GM19035 (cell line): Measurements from ENCODE around the gene ME3.
"Not testable (repeated sequence)": the region's sequence is repeated elsewhere in the genome, so short reads cannot be mapped to it uniquely, and the experiment has no call there.

Experiments
- ATAC-seq: cut with Tn5 transposase; IDR thresholded peaks from one replicate; pipeline ENCODE4 v1.9.1; 2021; ENCODE audit not compliant: unreplicated experiment

ME3 gene

DNA sequence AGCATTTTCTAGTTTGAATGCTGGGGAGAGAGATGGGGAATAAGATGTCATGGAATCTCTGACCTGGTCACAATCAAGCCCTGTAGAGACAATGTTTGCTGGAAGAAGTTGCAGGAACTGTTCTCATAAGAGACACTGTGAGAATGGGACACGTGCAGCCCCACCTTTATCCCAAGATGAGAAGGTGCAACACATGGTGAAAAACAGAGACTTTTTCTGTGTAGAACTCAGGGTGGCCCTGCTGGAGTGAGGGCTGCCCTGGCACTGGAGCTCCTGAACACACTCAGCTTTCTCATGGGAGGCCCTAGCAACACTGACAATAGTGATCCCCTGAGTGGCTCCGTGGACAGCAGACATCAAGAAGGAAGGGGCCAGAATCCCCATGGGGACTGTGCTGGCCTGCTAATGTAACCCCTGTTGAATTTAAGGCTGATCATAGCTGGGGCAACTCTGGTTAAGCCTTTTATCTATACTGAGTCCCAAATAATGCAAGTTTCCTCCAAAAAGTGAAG lies 106.6 kb downstream of the ME3 start:
- no peak for ATAC-seq

DNA sequence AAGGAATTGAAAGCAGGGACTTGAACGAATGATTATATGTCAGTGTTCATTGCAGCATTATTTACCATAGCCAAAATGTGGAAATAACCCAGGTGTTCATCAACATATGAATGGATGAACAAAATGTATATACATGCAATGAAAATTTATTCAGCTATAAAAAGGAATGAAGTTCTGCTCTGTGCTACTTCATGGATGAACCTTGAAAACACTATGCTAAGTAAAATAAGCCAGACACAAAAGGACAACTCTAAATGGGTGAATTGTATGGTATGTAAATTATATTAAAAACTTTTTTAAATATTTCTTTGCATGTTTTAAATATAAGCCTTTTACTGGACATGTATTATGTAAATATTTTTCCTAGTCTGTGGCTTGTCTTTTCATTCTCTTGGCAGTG lies 107.0 kb downstream of the ME3 start:
- ATAC-seq: no peak

DNA sequence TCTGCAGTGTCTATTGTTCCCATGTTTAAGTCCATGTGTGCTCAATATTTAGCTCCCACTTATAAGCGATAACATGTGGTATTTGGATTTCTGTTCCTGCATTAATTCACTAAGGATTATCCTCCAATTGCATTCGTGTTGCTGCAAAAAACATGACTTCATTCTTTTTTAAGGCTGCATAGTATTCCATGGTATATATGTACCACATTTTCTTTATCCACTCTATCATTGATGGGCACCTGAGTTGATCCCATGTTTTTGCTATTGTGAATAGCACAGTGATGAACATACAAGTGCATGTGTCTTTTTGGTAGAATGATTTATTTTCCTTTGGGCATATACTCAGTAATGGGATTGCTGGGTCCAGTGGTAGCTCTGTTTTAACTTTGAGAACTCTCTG lies 109.6 kb downstream of the ME3 start:
- ATAC-seq: not testable (repeated sequence)

DNA sequence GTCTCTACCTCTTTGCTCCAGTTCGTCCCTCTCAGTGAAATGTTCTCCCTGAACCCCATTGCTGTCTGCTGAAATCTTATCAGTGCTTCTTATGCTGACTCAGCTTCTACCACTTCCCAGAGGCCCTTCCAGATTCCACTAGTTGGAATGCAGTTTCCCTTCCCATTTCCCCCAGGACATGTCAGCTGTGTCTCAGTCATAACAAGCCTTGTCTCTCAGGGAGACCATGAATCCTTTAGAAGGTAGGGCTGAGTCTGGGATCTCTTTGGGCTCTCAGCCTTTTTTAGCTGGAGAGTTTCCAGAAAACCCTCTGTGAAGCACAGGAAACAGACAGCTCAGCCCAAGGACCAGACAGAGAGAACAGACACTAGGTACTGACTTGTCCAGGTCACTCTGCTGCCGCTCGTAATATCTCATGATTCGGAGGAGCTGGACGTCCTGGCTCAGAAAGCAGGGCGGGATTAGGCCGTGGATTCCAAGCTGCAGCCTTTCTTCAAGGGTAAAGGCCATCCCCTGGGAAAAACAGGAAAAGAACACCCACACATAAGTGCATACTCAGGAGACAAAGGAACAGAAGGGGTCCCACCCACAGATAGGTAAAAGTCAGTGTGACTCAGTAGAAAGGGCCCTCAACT lies 113.0 kb downstream of the ME3 start:
- ATAC-seq: no peak

DNA sequence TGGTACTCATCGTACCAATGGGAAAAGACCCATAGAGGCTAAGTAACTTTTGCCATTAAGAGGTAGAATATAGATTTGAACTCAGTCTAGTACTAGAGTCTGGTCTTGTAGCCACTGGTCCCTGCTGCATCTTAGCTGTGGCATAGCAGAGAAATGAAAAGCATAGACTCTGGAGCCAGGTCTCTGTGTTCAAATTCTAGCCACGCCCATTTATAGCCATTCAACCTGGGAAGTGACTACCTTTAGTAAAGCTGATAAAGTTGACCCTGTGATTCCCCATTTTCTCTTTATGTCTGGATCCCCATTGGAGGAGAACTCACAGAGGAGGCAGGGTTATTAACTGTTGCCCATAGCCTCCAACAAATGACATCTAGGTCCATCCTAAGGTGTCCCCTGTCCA lies 113.6 kb downstream of the ME3 start:
- ATAC-seq: no peak

DNA sequence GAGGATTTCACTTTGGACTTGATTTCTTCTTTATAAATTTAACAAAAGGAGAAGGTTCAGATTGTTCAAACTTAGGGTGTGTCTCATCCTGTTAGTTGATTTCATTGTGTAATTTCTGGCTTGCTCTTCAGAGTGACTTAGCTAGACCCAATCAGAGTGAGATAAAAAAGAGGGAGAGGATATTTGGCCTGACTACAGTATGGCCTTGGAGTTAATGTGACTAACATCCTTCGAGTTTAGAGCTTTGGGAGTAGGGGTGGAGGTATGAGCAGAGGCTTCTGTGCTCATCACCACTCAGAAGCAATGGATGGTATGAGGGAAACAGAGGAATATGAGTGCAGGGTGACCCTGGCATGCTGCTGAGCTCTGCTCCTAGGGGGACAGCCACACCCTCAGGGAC lies 114.2 kb downstream of the ME3 start:
- no peak for ATAC-seq

DNA sequence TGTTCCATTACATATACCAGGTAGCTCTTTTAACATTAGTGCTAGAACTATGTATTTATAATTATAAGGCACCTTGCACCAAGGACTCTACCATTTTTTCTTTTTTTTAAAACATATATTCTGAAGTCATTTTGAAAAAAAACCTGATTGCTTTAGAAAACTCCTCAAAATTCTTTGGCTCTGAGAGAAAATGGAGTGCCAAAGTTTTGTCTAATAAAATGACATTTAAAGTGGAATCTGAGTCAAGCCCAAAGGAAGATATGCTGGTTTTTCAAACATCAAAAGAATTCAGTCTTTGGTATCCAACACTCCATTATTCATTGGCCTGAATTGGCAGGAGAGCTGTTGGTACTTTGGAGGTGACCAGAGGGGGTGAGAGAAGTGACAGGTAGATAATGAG lies 116.5 kb downstream of the ME3 start:
- ATAC-seq: no peak

DNA sequence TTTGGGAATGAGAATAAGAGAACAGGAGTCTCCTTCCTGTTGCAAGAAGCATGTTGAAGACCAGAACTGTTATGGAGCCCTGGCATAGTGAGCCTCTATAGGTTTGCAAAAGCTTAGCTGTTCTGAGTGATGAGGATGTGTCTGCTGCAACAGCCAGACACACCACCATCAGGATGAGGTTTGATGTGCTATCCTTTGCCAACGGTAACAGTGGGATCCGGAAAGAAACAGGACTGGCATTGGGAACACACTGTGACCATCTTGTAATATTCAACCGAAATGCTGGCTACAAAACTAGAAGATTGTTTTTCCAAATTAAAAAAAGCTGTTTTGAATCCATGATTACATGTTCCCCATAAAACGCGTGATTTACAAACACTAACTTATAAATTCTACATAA lies 117.0 kb downstream of the ME3 start:
- ATAC-seq: no peak

DNA sequence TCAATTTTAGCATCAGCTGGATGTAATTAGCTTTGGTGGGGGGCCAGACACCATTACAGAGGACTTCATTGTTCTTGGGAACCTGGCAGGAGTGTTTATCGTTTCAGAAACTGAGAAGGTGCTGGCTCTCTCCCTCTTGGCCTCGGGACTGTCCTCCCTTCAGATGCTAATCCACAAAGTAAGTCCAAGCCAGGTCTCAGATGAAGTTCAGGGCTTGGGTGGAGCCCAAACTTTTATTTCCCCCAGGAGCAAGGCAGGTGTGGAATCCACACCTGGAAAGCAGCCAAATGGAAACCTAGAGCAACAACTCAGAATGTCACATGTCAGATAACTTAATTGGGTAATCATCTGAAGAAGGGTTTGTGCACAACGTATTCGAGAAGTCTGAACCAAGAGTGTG lies 119.2 kb downstream of the ME3 start:
- ATAC-seq: no peak

DNA sequence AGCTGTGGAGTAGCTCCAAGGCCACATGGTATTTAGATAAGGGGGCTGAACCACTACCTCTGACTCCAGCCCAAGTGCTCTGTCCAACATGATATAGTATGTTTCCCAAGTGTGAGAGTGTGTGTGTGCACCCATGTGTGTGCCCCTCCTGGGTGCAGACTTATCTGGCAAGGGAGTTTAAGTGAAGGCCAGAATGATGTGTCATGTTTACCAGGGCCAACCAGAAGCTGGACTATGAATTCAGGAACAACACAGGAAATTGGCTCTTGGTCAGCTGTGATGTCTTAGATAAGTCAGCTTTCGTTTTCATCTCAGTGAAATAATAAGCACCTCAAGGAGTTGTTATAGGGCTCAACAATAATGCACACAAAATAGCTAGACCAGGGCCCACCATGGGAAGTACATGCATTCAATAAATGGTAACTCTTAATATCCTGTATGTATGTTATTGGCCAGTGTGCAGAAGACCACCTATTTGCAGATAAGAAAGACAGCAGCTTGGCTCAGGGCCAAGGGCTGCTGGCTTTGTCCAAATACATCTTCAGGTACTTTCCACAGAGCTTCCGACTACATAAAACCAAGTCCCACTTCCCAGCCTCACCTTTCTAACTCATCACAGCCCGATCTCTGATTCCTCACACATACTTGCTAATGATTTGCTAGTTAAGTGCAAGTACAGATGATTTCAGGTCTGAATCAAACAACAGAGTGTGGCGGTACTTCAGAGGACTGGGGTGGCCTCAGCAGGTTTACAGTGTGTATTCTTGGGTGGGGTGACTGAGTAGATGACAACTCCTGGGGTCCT lies 120.9 kb downstream of the ME3 start:
- ATAC-seq: no peak

DNA sequence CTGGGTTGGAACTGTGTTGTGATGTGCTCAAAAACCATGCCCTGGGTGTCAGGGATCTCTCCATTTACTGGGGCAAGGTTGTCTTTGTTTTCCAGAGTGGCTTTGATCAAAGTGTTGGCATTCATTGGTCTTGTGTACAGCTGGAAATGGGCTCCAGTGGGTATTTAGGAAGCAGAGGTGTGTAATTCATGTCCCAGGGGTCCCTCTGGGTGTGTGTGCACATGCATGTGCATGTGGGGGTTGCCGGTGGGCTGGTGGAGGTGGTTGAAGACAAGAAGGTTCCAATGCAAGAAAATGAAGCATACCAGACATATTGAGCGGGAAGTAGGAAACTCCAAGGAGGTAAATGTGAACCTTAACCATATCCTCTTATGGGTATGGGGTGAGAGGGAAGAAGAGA lies 121.7 kb downstream of the ME3 start:
- ATAC-seq: no peak

DNA sequence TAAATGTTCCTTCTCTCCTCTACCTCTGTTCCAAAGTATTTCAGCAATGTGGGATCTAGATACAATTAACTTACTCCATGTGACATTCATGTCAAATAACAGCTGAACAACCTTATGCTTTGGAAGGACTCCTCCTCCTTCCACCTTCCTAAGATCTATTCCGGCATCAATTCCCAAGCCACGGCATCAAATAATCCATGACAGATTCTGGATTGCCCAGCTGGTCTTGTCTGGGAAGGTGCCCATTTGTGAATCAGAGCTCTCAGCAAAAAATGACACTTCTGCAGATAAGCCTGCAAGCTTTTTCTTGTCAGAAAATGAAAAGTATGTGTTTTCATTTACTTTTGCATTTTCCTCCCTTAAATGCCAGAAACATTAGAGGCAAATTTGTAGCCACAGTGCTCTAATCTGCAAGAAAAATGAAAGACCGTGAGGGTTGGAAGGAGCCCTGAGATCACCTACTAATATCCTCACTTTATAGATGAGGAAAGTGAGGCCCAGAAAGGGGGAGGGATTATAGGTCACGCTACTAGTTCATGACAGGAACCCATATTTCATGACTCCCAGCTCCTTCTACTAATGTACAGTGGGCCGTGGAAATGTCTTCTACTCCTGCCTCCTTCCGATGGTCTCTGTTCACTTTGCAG lies 124.0 kb downstream of the ME3 start:
- no peak for ATAC-seq

DNA sequence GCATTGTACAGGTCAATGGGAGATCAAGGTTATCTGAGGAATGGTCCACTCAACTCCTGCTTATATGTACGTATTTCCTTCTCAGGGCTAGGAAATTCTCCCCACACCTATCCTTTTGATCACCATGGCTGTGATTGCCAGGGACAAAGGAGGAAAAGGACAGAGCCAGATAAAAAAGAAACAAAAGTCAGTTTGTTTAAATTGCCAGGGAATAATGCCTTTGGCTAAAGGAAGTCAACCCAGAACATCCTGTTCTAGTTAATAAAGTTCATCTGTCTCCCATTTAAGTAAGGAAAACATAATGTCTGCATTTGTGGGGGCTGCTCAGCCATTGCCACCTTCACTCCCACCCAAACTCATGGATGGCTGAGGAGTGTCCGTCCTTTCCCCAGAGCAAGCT lies 124.7 kb downstream of the ME3 start:
- no peak for ATAC-seq

DNA sequence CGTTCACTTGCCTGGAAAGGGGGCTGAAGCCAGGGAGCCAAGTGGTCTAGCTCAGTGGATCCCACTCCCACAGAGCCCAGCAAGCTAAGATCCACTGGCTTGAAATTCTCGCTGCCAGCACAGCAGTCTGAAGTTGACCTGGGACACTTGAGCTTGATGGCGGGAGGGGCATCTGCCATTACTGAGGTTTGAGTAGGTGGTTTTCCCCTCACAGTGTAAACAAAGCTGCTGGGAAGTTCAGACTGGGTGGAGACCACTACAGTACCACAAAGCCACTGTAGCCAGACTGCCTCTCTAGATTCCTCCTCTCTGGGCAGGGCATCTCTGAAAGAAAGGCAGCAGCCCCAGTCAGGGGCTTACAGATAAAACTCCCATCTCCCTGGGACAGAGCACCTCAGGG lies 131.1 kb downstream of the ME3 start:
- ATAC-seq: not testable (repeated sequence)

DNA sequence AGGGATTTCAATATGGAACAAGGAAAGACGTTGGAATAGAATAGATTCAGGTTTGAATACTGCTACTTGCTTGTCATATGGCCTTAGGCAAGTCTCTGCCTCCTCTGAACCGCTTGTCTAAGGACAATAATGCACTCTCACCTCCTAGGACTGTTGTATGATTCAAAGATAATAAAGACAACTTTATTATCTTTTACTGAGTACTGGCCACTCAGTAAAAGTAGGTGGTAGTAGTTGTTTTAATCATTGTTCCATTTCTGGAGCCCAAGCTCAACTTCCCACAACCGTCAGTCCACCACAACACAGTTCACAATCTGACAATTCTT lies 134.2 kb downstream of the ME3 start:
- no peak for ATAC-seq

DNA sequence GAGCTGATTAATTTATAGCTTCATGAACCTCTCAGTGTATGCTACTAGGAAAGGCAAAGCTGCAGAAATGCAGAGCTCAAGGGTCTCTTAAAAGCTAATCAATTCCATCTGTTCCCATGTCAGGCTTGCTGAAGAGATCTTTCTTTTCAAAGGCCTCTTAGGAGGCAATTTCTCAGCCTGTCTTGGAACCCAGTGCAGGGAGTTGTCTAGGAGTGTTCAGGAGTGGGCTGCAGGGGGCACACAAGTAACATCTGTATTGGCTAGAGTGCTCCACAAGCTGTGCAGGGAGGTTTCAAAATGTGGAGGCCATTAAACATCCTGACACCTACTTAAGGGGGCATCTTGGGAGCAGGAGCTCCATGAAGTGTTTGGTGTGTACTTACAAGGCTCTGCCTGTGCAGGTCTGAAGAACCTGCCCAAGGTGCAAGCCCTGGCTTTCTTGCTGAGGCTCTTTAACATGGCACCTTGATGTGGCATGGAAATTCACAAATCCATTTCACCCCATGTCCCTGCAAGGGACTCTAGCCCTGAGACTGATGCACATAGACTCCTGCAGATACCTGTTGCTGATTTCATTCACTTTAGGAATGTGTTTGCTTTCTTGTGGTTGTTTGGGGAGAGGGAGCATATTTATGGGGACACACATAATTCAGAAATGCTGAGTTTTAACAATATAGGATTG lies 134.7 kb downstream of the ME3 start:
- ATAC-seq: no peak

DNA sequence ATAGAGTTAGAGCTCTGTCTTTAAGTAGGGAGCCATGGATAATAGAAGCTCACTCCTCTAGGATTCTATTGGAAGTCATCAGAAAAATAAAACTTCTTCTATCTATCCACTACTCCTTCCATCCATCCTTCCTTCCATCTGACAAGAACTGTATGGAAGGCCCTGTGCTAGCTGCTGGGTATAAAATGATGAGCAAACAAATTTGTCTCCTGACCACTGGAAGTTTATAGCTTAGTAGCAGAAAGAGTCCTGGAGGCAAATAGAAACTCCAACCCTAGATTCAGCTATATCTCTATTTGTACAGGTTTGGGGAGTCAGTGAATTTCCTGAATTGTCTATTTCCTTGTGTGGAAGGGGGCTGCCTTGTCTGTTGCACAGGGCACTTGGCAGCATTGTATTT lies 136.6 kb downstream of the ME3 start:
- ATAC-seq: no peak

DNA sequence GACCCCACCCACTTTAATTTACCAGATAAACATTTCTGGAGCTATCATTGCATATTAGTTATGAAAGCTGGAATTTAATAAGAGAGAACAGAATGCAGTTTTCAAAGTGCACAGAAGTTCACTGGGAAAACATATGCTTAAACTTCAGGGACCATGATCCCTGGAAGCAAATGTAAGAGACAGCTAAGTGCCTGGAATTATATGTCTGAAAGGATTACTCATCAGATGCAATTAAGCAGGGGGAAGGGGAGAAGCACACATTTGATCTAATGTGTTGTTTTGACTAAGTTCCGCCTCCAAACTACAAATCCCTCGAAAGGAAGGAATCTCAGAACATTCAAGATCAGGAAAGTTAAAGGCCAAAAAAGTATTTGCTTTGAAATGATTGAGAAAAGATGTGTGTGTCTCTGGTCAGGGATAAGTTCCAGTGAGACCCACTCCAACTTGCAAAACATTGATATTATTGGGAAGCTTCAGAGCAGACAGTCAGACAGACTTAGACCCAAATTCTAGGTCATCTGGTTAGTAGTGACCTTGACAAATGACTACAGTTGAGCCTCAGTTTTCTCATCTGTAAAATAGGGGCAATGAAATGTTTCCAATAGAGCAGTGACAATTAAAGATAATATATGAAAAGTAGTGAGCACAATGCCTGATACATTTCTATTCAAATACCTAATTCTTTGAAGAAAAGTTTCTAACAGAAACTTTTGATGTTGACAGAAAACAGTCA lies 147.6 kb downstream of the ME3 start:
- no peak for ATAC-seq

DNA sequence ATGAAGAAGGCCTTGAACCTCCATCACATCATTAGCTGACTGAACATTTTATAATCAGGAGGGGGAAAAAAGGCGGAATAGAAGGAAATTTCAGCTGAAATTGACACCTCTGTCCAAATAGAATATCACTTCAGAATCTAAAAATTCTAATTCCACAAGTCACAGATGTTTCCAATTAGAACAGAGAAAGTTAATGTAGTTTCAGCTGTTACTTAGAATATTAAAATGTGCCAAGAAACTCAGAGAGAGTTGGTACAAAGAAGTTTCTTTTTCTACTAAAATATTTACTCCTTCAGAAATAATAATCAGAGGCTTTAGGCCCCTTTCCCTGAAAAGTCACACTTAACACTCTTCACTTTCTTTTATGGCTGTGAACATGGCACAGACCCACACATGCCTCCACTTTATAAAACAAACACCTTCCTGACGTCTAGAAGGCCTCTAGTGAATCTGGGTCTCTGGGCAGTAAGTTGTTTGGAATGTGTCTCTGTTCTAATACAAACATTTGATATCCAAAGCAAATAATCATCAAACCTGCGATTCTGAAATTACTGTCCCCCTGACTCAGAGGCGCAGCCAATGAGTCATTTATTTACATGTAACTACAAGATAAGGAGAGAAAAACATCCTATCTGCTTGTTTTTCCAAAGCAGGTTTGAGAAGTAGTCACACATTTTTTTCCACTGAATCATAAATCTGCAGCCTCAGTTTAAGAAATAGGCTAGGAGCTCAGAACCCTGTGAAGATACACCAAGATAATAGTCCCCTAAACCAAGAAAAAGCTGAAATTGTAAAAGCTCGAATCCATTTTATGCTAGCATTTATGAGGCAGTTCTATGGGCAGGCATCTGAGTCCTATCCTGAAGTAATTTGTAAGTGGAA lies 148.4 kb downstream of the ME3 start:
- no peak for ATAC-seq

DNA sequence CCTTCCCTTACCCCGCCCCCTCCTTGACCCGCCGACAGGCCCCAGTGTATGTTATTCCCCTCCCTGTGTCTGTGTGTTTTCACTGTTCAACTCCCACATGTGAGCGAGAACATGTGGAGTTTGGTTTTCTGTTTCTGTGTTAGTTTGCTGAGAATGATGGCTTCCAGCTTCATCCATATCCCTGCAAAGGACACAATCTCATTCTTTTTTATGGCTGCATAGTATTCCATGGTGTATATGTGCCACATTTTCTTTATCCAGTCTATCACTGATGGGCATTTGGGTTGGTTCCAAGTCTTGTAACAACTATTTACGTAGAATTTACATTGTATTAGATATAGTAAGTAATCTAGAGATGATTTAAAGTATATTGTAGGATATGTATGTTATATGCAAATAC lies 149.9 kb downstream of the ME3 start:
- not testable (repeated sequence) for ATAC-seq
